ENCODE data around the gene AP1M1.

DNA sequence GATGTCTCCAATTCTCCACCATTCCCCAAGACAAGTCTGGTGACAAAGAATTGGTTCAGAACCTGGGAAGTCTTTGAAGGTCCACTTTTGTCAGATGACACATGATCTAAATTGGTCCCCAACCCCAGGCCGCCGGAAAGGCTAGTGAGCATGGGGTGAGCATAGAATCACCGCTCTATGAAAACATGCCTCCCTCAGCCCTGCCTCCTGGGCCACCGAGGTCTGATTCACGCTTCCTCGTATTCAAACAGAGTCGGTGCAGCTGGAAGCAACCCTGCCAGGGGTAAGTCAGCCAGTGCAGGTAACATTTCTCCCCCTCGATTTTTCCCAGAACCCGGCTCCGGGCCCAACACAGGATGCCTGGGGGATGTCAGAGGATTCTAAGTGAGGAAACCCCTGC lies 93.0 kb downstream of the AP1M1 start:
- TF ChIP-seq, protein P1, sequence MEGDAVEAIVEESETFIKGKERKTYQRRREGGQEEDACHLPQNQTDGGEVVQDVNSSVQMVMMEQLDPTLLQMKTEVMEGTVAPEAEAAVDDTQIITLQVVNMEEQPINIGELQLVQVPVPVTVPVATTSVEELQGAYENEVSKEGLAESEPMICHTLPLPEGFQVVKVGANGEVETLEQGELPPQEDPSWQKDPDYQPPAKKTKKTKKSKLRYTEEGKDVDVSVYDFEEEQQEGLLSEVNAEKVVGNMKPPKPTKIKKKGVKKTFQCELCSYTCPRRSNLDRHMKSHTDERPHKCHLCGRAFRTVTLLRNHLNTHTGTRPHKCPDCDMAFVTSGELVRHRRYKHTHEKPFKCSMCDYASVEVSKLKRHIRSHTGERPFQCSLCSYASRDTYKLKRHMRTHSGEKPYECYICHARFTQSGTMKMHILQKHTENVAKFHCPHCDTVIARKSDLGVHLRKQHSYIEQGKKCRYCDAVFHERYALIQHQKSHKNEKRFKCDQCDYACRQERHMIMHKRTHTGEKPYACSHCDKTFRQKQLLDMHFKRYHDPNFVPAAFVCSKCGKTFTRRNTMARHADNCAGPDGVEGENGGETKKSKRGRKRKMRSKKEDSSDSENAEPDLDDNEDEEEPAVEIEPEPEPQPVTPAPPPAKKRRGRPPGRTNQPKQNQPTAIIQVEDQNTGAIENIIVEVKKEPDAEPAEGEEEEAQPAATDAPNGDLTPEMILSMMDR (IDR thresholded peaks at IDR 0.05; ENCODE audit: low read depth, low read length, poor library complexity, severe bottlenecking), result no peak
- TF ChIP-seq EZH2phosphoT487 (IDR thresholded peaks at IDR 0.05; ENCODE audit: borderline replicate concordance, low read length), result no peak
